H1 (cell line): ENCODE results near the gene TMEM108. TPM values are rescaled to one million over a fixed set of nuclear protein-coding genes. Genes with fewer than 3 reads are reported as not detected.

ENCODE experiments used
- CTCF ChIA-PET: fragments of 300-600 bp; sonication (Branson Sonifier 250); formaldehyde crosslinking; loops from one replicate; lab custom pipeline; 2021; ENCODE audit not compliant: partially characterized antibody; lab: Charles Lee
- POLR2A ChIA-PET: fragments of 300-600 bp; sonication (Branson Sonifier 250); formaldehyde crosslinking; loops from one replicate; lab custom pipeline; 2021; ENCODE audit warnings: inconsistent platforms; ENCODE audit not compliant: partially characterized antibody; lab: Charles Lee
- DNase-seq, 2 experiments: peaks; one replicate each; pipeline versions ENCODE4 v3.0.0 to v3.0.0-alpha.2; 2010 to 2022; ENCODE audit warnings: low spot score in 2 of 2, low read depth in 1 of 2, mixed read lengths in 1 of 2
- FAIRE-seq: peaks from 2 replicates; lab custom pipeline; 2011; peaks lifted over from hg19 to GRCh38; lab: Jason Lieb, UNC
- H2AFZ ChIP-seq: 2 replicates; pipeline ENCODE4 v1.8.1; 2012; ENCODE audit warnings: low read length, inconsistent platforms
- H2AK5ac ChIP-seq: 2 replicates; pipeline ENCODE4 v1.6.1; 2013; ENCODE audit warnings: low read depth, low read length
- H2BK120ac ChIP-seq: replicated peaks from 2 replicates; pipeline ENCODE3; 2013; ENCODE audit warnings: low read depth, low read length, inconsistent platforms
- H2BK12ac ChIP-seq: 2 replicates; pipeline ENCODE4 v1.6.1; 2013; ENCODE audit warnings: low read depth, low read length
- H2BK15ac ChIP-seq: 2 replicates; pipeline ENCODE4 v1.6.1; 2013; ENCODE audit warnings: low read length
- H2BK20ac ChIP-seq: 2 replicates; pipeline ENCODE4 v1.6.1; 2013; ENCODE audit warnings: low read length
- H2BK5ac ChIP-seq: 2 replicates; pipeline ENCODE4 v1.6.1; 2013; ENCODE audit warnings: low read depth, low read length
- H3K14ac ChIP-seq: 2 replicates; pipeline ENCODE4 v1.6.1; 2013; ENCODE audit warnings: inconsistent platforms; ENCODE audit not compliant: insufficient read length
- H3K18ac ChIP-seq: 2 replicates; pipeline ENCODE4 v1.6.1; 2013; ENCODE audit warnings: low read length; ENCODE audit errors: extremely low read depth
- H3K23ac ChIP-seq: 2 replicates; pipeline ENCODE4 v1.6.1; 2013; ENCODE audit warnings: inconsistent platforms; ENCODE audit not compliant: insufficient read length
- H3K23me2 ChIP-seq: 2 replicates; pipeline ENCODE4 v1.6.1; 2013; ENCODE audit warnings: low read depth, low read length
- H3K27ac ChIP-seq: 2 replicates; pipeline ENCODE4 v1.6.1; 2011; ENCODE audit warnings: low read depth, low read length, inconsistent platforms
- H3K27me3 ChIP-seq, 4 experiments: replicated peaks in 1 of 4; 1 replicate in 1 of 4; 2 replicates in 3 of 4; pipeline versions ENCODE4 v1.6.1 to v1.8.1; 2011 to 2013; ENCODE audit warnings: low read length in 3 of 4, mild to moderate bottlenecking in 3 of 4, inconsistent platforms in 2 of 4, mixed read lengths in 2 of 4, moderate library complexity in 1 of 4; ENCODE audit not compliant: control insufficient read depth in 3 of 4, insufficient read depth in 3 of 4; ENCODE audit errors: extremely low read depth in 1 of 4
- H3K36me3 ChIP-seq, 4 experiments: 2 replicates each; pipeline versions ENCODE4 v1.6.1 to v1.8.1; 2011 to 2013; ENCODE audit warnings: mild to moderate bottlenecking in 4 of 4, low read length in 3 of 4, moderate library complexity in 2 of 4, control low read depth in 1 of 4, inconsistent platforms in 1 of 4; ENCODE audit not compliant: insufficient read depth in 4 of 4, control insufficient read depth in 2 of 4
- H3K4ac ChIP-seq: replicated peaks from 2 replicates; pipeline ENCODE3; 2013; ENCODE audit warnings: low read length, low read depth, mixed read lengths, inconsistent platforms; ENCODE audit not compliant: insufficient read length
- H3K4me1 ChIP-seq, 4 experiments: replicated peaks in 1 of 4; 1 replicate in 1 of 4; 2 replicates in 3 of 4; pipeline versions ENCODE4 v1.6.1 to v1.8.1; 2011 to 2013; ENCODE audit warnings: low read length in 3 of 4, inconsistent platforms in 2 of 4, mixed read lengths in 1 of 4; ENCODE audit not compliant: insufficient read depth in 4 of 4, control insufficient read depth in 3 of 4
- H3K4me2 ChIP-seq, 2 experiments: 2 replicates each; pipeline versions ENCODE4 v1.6.1 to v1.8.1; 2011 to 2013; ENCODE audit warnings: low read depth in 2 of 2, low read length in 2 of 2, control low read depth in 1 of 2, inconsistent platforms in 1 of 2, mild to moderate bottlenecking in 1 of 2; ENCODE audit not compliant: insufficient read depth in 1 of 2
- H3K4me3 ChIP-seq, 4 experiments: fragments of 200-600, 300-600 bp in 1 of 4; sonication (generic), shearing (Covaris generic), sonication (Bioruptor Twin) in 1 of 4; 2 replicates each; pipeline versions ENCODE4 v1.5.1 to v1.8.1; 2011 to 2016; ENCODE audit warnings: low read length in 4 of 4, low read depth in 3 of 4, control low read depth in 2 of 4, inconsistent platforms in 2 of 4, mild to moderate bottlenecking in 2 of 4, mixed read lengths in 1 of 4, moderate library complexity in 1 of 4; ENCODE audit not compliant: insufficient read depth in 2 of 4; ENCODE audit errors: extremely low read depth in 1 of 4
- H3K56ac ChIP-seq: replicated peaks from 2 replicates; pipeline ENCODE3; 2013; ENCODE audit warnings: low read depth, mild to moderate bottlenecking, mixed read lengths, low read length, inconsistent platforms; ENCODE audit not compliant: insufficient read length
- H3K79me1 ChIP-seq: 2 replicates; pipeline ENCODE4 v1.6.1; 2013; ENCODE audit warnings: low read depth, low read length, control low read depth
- H3K79me2 ChIP-seq, 2 experiments: 2 replicates each; pipeline versions ENCODE4 v1.6.1 to v1.8.1; 2012 to 2013; ENCODE audit warnings: low read length in 2 of 2, mild to moderate bottlenecking in 2 of 2, inconsistent platforms in 1 of 2; ENCODE audit not compliant: insufficient read depth in 2 of 2, control insufficient read depth in 1 of 2
- H3K9ac ChIP-seq, 4 experiments: replicated peaks in 1 of 4; 1 replicate in 1 of 4; 2 replicates in 3 of 4; pipeline versions ENCODE4 v1.6.1 to v1.8.1; 2011 to 2013; ENCODE audit warnings: low read depth in 3 of 4, low read length in 3 of 4, control low read depth in 2 of 4, mild to moderate bottlenecking in 2 of 4, moderate library complexity in 2 of 4, inconsistent platforms in 1 of 4; ENCODE audit errors: extremely low read depth in 1 of 4
- H3K9me3 ChIP-seq, 2 experiments: 2 replicates each; pipeline versions ENCODE4 v1.6.1 to v1.8.1; 2012 to 2013; ENCODE audit warnings: mild to moderate bottlenecking in 2 of 2, moderate library complexity in 2 of 2, control low read depth in 1 of 2, inconsistent platforms in 1 of 2, low read depth in 1 of 2, low read length in 1 of 2, mixed read lengths in 1 of 2; ENCODE audit not compliant: insufficient read depth in 2 of 2
- H4K20me1 ChIP-seq, 2 experiments: replicated peaks in 1 of 2; 2 replicates each; pipeline versions ENCODE3 to v1.8.1; 2011 to 2013; ENCODE audit warnings: inconsistent platforms in 2 of 2, low read length in 2 of 2, mild to moderate bottlenecking in 1 of 2; ENCODE audit not compliant: insufficient read depth in 2 of 2, control insufficient read depth in 1 of 2
- H4K5ac ChIP-seq: 2 replicates; pipeline ENCODE4 v1.6.1; 2013; ENCODE audit warnings: low read length, low read depth, mixed read lengths, inconsistent platforms; ENCODE audit not compliant: insufficient read length
- H4K8ac ChIP-seq: 2 replicates; pipeline ENCODE4 v1.8.0; 2013; ENCODE audit warnings: mild to moderate bottlenecking, moderate library complexity, low read length, inconsistent platforms; ENCODE audit not compliant: insufficient read depth; ENCODE audit errors: extremely low read depth
- H4K91ac ChIP-seq: replicated peaks from 2 replicates; pipeline ENCODE3; 2013; ENCODE audit warnings: low read length, mixed read lengths, inconsistent platforms; ENCODE audit not compliant: insufficient read length
- CHD1 ChIP-seq: IDR thresholded peaks from 2 replicates; pipeline ENCODE4 v1.6.1; 2012; ENCODE audit warnings: low read depth, low read length, improper control_type of control experiment
- CHD2 ChIP-seq: IDR thresholded peaks from 2 replicates; pipeline ENCODE4 v1.6.1; 2012; ENCODE audit warnings: low read length, improper control_type of control experiment
- FOSL1 ChIP-seq: IDR thresholded peaks from 2 replicates; pipeline ENCODE4 v1.6.1; 2011; ENCODE audit warnings: mild to moderate bottlenecking, low read depth, low read length, moderate library complexity; ENCODE audit not compliant: insufficient read depth
- JUN ChIP-seq: IDR thresholded peaks from 2 replicates; pipeline ENCODE4 v1.6.1; 2011; ENCODE audit warnings: low read depth, mild to moderate bottlenecking, improper control_type of control experiment, low read length
- KDM4A ChIP-seq: IDR thresholded peaks from one replicate; pipeline ENCODE4 v1.7.1; 2012; ENCODE audit warnings: low read depth, mild to moderate bottlenecking, moderate library complexity, low read length, inconsistent platforms; ENCODE audit not compliant: severe bottlenecking
- MAFK ChIP-seq: IDR thresholded peaks from 2 replicates; pipeline ENCODE4 v1.6.1; 2012; ENCODE audit warnings: low read depth, mild to moderate bottlenecking, improper control_type of control experiment, low read length
- RFX5 ChIP-seq: IDR thresholded peaks from 2 replicates; pipeline ENCODE4 v1.6.1; 2011; ENCODE audit warnings: low read depth, low read length, improper control_type of control experiment, borderline replicate concordance
- YY1 ChIP-seq: IDR thresholded peaks from 2 replicates; pipeline ENCODE4 v1.6.1; 2011; ENCODE audit warnings: low read depth, mild to moderate bottlenecking, low read length
- ZNF274 ChIP-seq: IDR thresholded peaks from 2 replicates; pipeline ENCODE4 v1.7.0; 2012; ENCODE audit warnings: low read length, borderline replicate concordance; ENCODE audit errors: extremely low read depth
- WGBS, 2 experiments: shearing (Covaris generic) in 1 of 2; methylation state at CpG; one replicate each; pipeline versions ENCODE4 v1.1.6 to v1.1.7; 2013 to 2015; ENCODE audit warnings: low lambda C conversion rate in 2 of 2, mixed read lengths in 2 of 2, inconsistent platforms in 1 of 2, low coverage in 1 of 2, missing lambda C conversion rate in 1 of 2; ENCODE audit not compliant: insufficient replicate concordance in 2 of 2, insufficient coverage in 1 of 2, insufficient read length in 1 of 2; ENCODE audit errors: extremely low coverage in 1 of 2, missing lambda C conversion rate in 1 of 2; 5-methylcytosine and 5-hydroxymethylcytosine counted together
- polyA plus RNA-seq, 7 experiments: library from polyadenylated mRNA; depleted of rRNA in 3 of 7; stranded (reverse) in 5 of 7; unstranded in 2 of 7; fragments of >200 nt in 5 of 7; fragments of 200-250 nt in 2 of 7; gene quantifications; 1 replicate in 5 of 7; 2 replicates in 1 of 7; 4 replicates in 1 of 7; pipeline versions ENCODE4 v1.2.1 to v1.2.3, GENCODE V29; 2011 to 2013; ENCODE audit warnings: missing spikeins in 2 of 7, mixed read lengths in 2 of 7
- total RNA-seq: library from RNA; stranded (reverse); fragmentation: NEBNext Ultra II Directional; extraction: Animal tissue kit (Norgen Biotek cat#: 25700); gene quantifications from 2 replicates; pipeline ENCODE4 v1.2.1, GENCODE V29; 2021
- TF ChIP-seq, protein P1 (sequence below): IDR thresholded peaks from 2 replicates; pipeline ENCODE4 v1.6.1; 2012; ENCODE audit warnings: inconsistent platforms
- TF ChIP-seq, protein P2 (sequence below): IDR thresholded peaks from 2 replicates; pipeline ENCODE4 v1.6.1; 2011; ENCODE audit warnings: low read length, improper control_type of control experiment

The TMEM108 gene
- total and polyA plus RNA-seq, 2 of the 8 experiments (the other 6 are each of a cell fraction or from before 2014, with no cell fraction given): 14.3 to 16.2 TPM

DNA sequence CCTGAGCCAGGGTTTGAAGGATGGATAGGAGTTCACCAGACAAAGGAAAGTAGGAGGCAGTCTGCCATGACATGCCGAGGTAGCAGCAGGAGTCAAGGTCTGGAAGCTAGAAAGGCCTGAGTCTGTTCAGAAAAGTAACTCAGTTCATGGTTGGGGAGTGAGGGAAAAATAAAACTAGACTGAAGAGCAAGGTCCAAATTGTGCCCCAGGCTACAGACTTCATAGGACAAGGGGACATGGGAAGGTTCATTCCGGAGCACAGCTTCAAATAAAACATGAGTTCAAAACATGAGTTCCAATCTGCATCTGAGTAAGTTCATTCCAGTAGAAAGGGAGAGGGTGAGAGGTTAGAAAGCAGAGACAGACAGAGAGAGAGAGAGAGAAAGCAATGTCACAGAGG lies 401.4 kb downstream of the TMEM108 start:
- Histone ChIP-seq H2AK5ac (no peak overlapping the region), H3K4me1 (no peaks in the 10 kb centered on the region), H3K27me3 (no peaks in the 10 kb centered on the region), H3K27ac (no peak overlapping the region), H2BK15ac (no peak overlapping the region), H3K14ac (no peak overlapping the region), H3K18ac (no peak overlapping the region), H3K9me3 (no peaks in the 10 kb centered on the region), H4K8ac (no peak overlapping the region), H3K4ac (no peak overlapping the region), H4K91ac (no peak overlapping the region), H3K79me1 (no peaks in the 10 kb centered on the region), H2BK5ac (no peak overlapping the region), H2AFZ (no peak overlapping the region), H3K23me2 (no peaks in the 10 kb centered on the region), H3K23ac (no peak overlapping the region), H4K20me1 (no peaks in the 10 kb centered on the region), H2BK120ac (no peak overlapping the region), H3K79me2 (no peaks in the 10 kb centered on the region), H3K4me2 (no peak overlapping the region), H2BK20ac (no peak overlapping the region), H2BK12ac (no peak overlapping the region), H3K4me3 (no peak overlapping the region), H3K56ac (no peak overlapping the region), H3K36me3 (no peaks in the 10 kb centered on the region), H4K5ac (no peak overlapping the region), H3K9ac (no peak overlapping the region)
- CTCF ChIA-PET: interaction anchor here (1.2 to 2.1 kb wide), 2 partner anchors 14 to 50 kb away, joined by 3 to 6 read pairs; no protein-coding TSS in a partner anchor
- WGBS, 2 experiments: 94% methylated on average over 2 of the region's 2 CpGs; no CpG with 5 or more reads in 1 of the 2 experiments
- no peak for FAIRE-seq
- DNase-seq: no peak
- POLR2A ChIA-PET: no interaction called here
- TF ChIP-seq CHD1 (no peak), ZNF274 (no peak), JUN (no peak), RFX5 (no peak), YY1 (no peak), MAFK (no peak), FOSL1 (no peak), KDM4A (no peak), CHD2 (no peak)
- TF ChIP-seq, protein P1, sequence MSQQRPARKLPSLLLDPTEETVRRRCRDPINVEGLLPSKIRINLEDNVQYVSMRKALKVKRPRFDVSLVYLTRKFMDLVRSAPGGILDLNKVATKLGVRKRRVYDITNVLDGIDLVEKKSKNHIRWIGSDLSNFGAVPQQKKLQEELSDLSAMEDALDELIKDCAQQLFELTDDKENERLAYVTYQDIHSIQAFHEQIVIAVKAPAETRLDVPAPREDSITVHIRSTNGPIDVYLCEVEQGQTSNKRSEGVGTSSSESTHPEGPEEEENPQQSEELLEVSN: no peak
- TF ChIP-seq, protein P2, sequence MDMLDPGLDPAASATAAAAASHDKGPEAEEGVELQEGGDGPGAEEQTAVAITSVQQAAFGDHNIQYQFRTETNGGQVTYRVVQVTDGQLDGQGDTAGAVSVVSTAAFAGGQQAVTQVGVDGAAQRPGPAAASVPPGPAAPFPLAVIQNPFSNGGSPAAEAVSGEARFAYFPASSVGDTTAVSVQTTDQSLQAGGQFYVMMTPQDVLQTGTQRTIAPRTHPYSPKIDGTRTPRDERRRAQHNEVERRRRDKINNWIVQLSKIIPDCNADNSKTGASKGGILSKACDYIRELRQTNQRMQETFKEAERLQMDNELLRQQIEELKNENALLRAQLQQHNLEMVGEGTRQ: no peak
